GM18511 (cell line): ENCODE data around the gene SPTBN4.
"Not testable (repeated sequence)": the region's sequence is repeated elsewhere in the genome, so short reads cannot be mapped to it uniquely, and the experiment has no call there.

Experiments used
- ATAC-seq: cut with Tn5 transposase; IDR thresholded peaks from one replicate; pipeline ENCODE4 v1.9.1; 2021; ENCODE audit warnings: mild to moderate bottlenecking, moderate library complexity; ENCODE audit not compliant: unreplicated experiment

The SPTBN4 gene

GRCh38 chr19:40559394-40559793 lies 92.6 kb downstream of the SPTBN4 start:
- no peak for ATAC-seq

GRCh38 chr19:40560092-40560507 lies 93.3 kb downstream of the SPTBN4 start:
- ATAC-seq: no peak

- no peak for ATAC-seq
Observed at GRCh38 chr19:40561947-40562346, 95.1 kb downstream of the SPTBN4 start.

GRCh38 chr19:40564535-40564934 lies 97.7 kb downstream of the SPTBN4 start:
- not testable (repeated sequence) for ATAC-seq

GRCh38 chr19:40565355-40565754 lies 98.6 kb downstream of the SPTBN4 start:
- no peak for ATAC-seq

- ATAC-seq: no peak
Observed at GRCh38 chr19:40565910-40566495, 99.2 kb downstream of the SPTBN4 start.

- ATAC-seq: no peak
Observed at GRCh38 chr19:40567040-40567749, 100.4 kb downstream of the SPTBN4 start.

- no peak for ATAC-seq
Observed at GRCh38 chr19:40567750-40568494, 101.1 kb downstream of the SPTBN4 start.

GRCh38 chr19:40570313-40571004 lies 103.7 kb downstream of the SPTBN4 start:
- peak; percentile 90 for ATAC-seq

GRCh38 chr19:40571005-40571318 lies 104.2 kb downstream of the SPTBN4 start:
- ATAC-seq: no peak

GRCh38 chr19:40571831-40572495 lies 105.2 kb downstream of the SPTBN4 start:
- no peak for ATAC-seq

- no peak for ATAC-seq
Observed at GRCh38 chr19:40575326-40575725, 108.5 kb downstream of the SPTBN4 start.

- ATAC-seq: peak; percentile 32
Observed at GRCh38 chr19:40576151-40576584, 109.4 kb downstream of the SPTBN4 start.

- peak; percentile 96 for ATAC-seq
Observed at GRCh38 chr19:40576585-40577451, 110.0 kb downstream of the SPTBN4 start, which contains the start of gene SHKBP1. Gene SHKBP1 (plus strand): TSS chr19:40576873. CDS start chr19:40576900, 27 bp downstream.

GRCh38 chr19:40578442-40578908 lies 111.7 kb downstream of the SPTBN4 start:
- no peak for ATAC-seq

GRCh38 chr19:40580619-40581018 lies 113.8 kb downstream of the SPTBN4 start:
- ATAC-seq: no peak

- no peak for ATAC-seq
Observed at GRCh38 chr19:40581531-40581930, 114.7 kb downstream of the SPTBN4 start.

- ATAC-seq: no peak
Observed at GRCh38 chr19:40582467-40582866, 115.7 kb downstream of the SPTBN4 start.

- ATAC-seq: no peak
Observed at GRCh38 chr19:40583283-40583682, 116.5 kb downstream of the SPTBN4 start.

- no peak for ATAC-seq
Observed at GRCh38 chr19:40584007-40584406, 117.2 kb downstream of the SPTBN4 start.
